Measurements from ENCODE around the gene PHLDA2. TPM values are rescaled to one million over a fixed set of nuclear protein-coding genes. Genes with fewer than 3 reads are reported as not detected.

PHLDA2 gene
- total RNA-seq, 6 donors from 2014 or later = 8.6 to 38.9 (median 21.0) TPM; not detected in 1

- WGBS, 2 donors = 85 to 87% methylated on average over 3 to 6 of the region's 6 CpGs
- Histone ChIP-seq H3K4me1 (peaks cover 38 to 51% (median 46%) of the 10 kb centered on the region in 4 donors), H3K36me3 (no peaks in the 10 kb centered on the region), H3K27ac (peak overlapping the region in 1 of 4 donors; percentile 82), H3K4me3 (no peak overlapping the region), H3K9me3 (no peaks in the 10 kb centered on the region), H3K27me3 (no peaks in the 10 kb centered on the region)
- ATAC-seq (ENCODE audit: low FRiP score in 2 of 2) (no peak), DNase-seq (no peak)
- TF ChIP-seq POLR2AphosphoS5 (IDR thresholded peaks at IDR 0.05) = no peak
- TF ChIP-seq POLR2A (IDR thresholded peaks at IDR 0.05) = no peak
- TF ChIP-seq CTCF (IDR thresholded peaks at IDR 0.05) = no peak
- no peak for TF ChIP-seq EP300 (IDR thresholded peaks at IDR 0.05)
Observed at GRCh38 chr11:2897048-2897447, 32.2 kb downstream of the PHLDA2 start.

- Histone ChIP-seq H3K27me3 (no peaks in the 10 kb centered on the region), H3K36me3 (no peaks in the 10 kb centered on the region), H3K9me3 (no peaks in the 10 kb centered on the region), H3K4me1 (peaks cover 38 to 53% (median 49%) of the 10 kb centered on the region in 4 donors), H3K4me3 (no peak overlapping the region), H3K27ac (no peak overlapping the region)
- WGBS, 2 donors = 76% methylated on average over 9 of the region's 9 CpGs
- DNase-seq = no peak
- ATAC-seq (ENCODE audit: low FRiP score in 2 of 2) = no peak
- TF ChIP-seq EP300 (IDR thresholded peaks at IDR 0.05) = no peak
- no peak for TF ChIP-seq POLR2A (IDR thresholded peaks at IDR 0.05)
- TF ChIP-seq POLR2AphosphoS5 (IDR thresholded peaks at IDR 0.05) = no peak
- TF ChIP-seq CTCF (IDR thresholded peaks at IDR 0.05) = no peak
Observed at GRCh38 chr11:2896047-2896446, 33.2 kb downstream of the PHLDA2 start.

- ATAC-seq (ENCODE audit: low FRiP score in 2 of 2) = no peak
- no peak for DNase-seq
- no peak overlapping the region for H3K4me3 ChIP-seq
- TF ChIP-seq EP300 (IDR thresholded peaks at IDR 0.05) (no peak), POLR2AphosphoS5 (IDR thresholded peaks at IDR 0.05) (no peak), CTCF (IDR thresholded peaks at IDR 0.05) (no peak), POLR2A (IDR thresholded peaks at IDR 0.05) (no peak)
- peaks cover 29 to 47% (median 43%) of the 10 kb centered on the region in 4 donors for H3K4me1 ChIP-seq
- WGBS, 2 donors = 92 to 93% methylated on average over 3 to 4 of the region's 4 CpGs
- H3K27me3 ChIP-seq = no peaks in the 10 kb centered on the region
- H3K36me3 ChIP-seq = no peaks in the 10 kb centered on the region
- no peaks in the 10 kb centered on the region for H3K9me3 ChIP-seq
- H3K27ac ChIP-seq = no peak overlapping the region
Observed at GRCh38 chr11:2893935-2894334, 35.3 kb downstream of the PHLDA2 start.

- Histone ChIP-seq H3K9me3 (no peaks in the 10 kb centered on the region), H3K4me3 (peak overlapping the region in 3 of 4 donors; percentile 39 to 60 (median 49)), H3K27me3 (no peaks in the 10 kb centered on the region), H3K36me3 (no peaks in the 10 kb centered on the region), H3K4me1 (peaks cover 25 to 41% (median 36%) of the 10 kb centered on the region in 4 donors), H3K27ac (peak overlapping the region; percentile 51 to 85 (median 84))
- TF ChIP-seq POLR2AphosphoS5 (IDR thresholded peaks at IDR 0.05) (no peak), CTCF (IDR thresholded peaks at IDR 0.05) (peak in 2 of 6 experiments; percentile 14 to 17)
- DNase-seq (peak in 1 of 2 donors; percentile 64), ATAC-seq (ENCODE audit: low FRiP score in 2 of 2) (no peak)
- WGBS, 2 donors = 60 to 69% methylated on average over 3 to 4 of the region's 4 CpGs
Observed at GRCh38 chr11:2892967-2893528, 36.2 kb downstream of the PHLDA2 start.

Data from upper lobe of left lung (tissue), 6 donors.